Measurements from ENCODE around the gene DEFB123.

The DEFB123 gene

DNA sequence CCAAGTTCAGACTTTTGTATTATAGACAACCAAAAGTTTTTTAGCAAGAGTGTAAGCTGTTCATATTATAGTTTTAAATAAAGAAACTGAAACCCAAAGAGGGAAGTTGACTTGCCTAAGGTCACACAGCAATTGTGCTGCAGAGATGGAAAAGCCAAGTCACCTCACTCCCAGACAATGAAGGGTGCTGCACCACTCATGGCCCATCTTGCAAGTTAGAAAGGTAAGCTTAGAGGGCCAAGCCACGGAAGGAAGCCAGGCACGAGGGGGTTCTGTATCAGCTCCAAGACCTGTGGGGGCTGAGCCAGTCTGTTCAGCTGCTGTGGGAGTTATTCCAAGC is 33.6 kb downstream of the DEFB123 start:
- no peak for DNase-seq (ENCODE audit: low spot score)

DNA sequence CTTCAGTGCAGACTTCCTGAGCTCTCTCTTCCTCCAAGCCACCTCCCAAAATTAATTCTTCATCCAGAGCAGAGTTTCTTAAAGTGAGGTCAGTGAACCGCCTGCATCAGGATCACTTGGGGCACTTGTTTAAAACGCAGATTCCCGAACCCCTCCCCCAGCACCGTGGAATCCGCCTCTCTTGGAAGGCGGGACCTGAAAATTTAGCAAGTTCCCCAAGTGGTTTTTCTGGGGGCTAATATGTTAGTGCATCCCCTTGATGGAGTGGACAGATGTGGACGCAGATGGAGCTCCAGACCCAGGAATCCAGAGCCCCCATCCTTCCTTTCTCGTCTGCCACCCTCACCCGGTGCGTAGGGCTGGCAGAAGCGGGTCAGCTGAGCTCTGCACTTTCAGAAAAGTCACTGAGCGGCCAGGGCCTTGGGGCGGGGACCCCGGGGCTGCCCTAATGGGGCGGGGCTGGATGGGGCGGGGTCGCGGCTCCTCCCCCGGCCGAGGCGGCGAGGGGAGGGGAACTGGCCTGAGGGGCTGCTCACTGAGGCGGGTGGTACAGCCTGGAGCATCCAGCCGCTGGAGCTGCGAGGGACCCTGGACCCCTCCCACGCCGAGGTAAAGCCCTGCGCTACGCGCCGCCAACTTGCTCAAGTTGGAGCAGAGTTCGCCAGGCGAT is 34.5 kb downstream of the DEFB123 start, which contains the start of the genes DEFB124 and REM1:
Gene DEFB124 (minus strand): TSS at position 370 of the 670 bp plus-strand sequence. CDS start 2,114 bp downstream, outside the sequence.
Gene REM1 (plus strand): TSS at position 531 of the 670 bp plus-strand sequence. CDS start 1,158 bp downstream, outside the sequence.
- no peak for DNase-seq (ENCODE audit: low spot score)

DNA sequence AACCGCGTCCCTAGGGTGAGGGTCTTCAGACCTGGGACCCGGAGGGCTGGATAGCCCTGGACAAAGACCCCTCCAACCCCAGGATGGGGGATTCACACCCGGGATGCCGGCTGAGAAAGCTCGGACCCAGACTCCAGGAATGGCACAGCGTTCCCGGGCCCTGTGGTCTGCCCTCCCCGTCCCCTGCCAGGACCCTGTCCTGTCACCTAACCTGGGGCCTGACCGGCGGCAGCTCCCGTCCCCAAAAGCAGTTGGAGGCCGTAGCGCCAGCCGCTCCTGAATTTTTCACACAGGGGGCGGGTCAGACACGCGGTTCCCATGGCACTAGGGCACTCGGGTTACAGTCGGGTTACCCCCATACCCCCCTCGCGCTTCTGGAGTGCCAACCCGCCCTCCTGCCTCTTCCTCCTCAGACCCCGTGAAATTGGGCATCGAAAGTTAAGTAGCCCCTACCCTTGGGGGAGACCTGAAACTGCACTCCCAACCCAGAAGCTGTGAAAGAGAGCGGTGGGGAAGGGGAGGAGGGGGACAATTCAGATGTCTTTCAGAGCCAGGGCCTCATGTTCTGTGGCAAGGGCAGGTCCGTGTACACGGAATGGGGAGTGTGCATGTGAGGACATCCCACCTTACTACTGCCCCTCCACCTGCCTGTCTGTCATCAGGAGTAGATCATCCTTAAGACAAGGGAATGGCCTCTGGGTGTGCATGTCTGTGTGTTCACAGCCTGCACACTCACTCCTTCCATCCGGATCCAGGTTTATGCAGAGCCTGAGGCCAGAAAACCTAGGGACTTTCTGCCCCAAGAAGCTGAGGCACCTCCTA is 35.3 kb downstream of the DEFB123 start:
- DNase-seq (ENCODE audit: low spot score): no peak

DNA sequence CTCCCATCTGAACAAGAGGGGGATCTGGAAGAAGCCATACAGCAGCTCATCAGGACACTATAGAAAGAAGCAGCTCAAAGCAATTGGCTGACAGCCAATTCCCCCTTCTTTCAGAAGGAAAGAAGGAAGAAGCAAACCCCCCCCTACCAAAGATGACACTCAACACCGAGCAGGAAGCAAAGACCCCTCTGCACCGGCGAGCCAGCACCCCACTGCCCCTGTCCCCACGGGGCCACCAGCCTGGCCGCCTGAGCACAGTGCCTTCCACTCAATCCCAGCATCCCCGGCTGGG is 35.8 kb downstream of the DEFB123 start:
- DNase-seq (ENCODE audit: low spot score): no peak

DNA sequence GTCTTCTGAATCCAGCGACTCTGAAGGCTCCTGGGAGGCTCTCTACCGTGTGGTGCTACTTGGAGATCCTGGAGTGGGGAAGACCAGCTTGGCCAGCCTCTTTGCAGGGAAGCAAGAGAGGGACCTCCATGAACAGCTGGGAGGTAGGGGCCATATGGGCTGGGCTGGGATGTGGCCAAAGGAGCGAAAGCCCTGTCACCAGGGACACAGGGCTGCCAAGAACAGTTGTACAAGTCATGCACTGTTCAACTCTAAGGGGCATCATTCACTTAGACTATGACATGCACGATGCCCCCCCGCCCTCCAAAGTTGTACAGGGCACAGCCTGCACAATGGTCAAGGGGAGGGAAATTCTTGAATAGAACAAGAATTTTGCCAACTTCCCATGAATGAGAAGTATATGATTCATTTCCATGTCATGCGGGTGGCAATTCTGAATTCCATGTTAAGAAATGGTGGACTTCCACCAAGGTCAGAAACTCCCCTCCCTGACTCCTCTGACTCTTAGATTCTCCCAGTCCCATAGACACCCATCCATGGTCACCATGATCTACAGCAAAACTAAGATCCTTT is 36.3 kb downstream of the DEFB123 start:
- no peak for DNase-seq (ENCODE audit: low spot score)

DNA sequence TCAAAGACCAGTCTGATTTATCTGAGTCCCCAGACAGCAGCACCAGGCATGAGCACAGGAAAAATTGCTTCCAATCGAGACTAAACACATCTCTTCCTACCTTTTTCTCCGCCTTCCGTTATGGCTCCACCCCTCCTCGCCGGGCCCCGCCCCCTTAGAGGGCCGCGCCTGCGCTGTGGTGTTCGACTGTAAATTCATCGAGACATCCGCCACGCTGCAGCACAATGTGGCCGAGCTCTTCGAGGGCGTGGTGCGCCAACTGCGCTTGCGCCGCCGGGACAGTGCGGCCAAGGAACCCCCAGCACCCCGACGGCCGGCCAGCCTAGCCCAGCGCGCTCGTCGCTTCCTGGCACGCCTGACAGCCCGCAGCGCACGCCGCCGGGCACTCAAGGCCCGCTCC is 43.6 kb downstream of the DEFB123 start:
- DNase-seq (ENCODE audit: low spot score): no peak

DNA sequence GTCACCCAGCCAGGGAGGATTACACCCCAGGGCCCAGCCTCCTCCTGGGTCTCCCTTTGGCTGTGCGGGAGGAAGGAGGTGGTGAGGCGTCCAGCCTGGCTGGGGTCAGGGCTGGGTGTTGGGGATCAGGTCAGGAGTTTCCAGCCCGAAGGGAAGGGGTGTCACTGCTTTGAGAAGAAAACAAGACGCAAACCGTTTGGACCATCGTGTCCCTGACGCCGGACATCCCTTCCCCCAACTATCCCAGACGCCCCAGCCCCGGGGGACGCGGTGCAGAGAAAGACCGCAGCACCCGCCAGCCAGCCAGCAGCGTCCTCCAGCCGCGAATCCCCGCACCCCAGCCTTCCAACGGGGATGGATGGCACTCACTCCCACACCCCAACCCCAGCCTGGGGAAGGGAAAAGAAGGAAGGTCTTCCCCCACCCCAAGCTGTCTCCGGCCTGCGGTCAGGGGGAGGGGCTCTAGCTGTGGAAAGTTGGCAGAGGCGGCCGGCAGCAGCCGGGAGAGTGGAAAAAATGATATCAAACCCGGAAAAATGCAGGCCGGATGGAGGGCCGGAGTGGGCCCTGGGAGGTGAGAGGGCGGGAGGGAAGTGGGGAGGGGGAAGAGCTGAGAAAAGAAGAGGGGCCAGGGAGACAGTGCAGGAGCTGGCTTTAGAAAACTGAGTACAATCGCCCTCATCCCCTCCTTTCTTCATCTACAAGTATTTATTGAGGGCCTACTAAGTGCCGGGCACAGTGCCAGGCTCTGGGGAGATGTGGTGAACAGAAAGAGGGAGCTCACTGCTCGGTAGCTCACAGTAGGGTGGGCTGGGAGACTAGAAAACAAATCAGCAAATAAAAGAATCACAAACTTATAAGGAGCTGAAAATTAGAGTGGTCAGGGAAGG is 45.3 kb downstream of the DEFB123 start:
- DNase-seq (ENCODE audit: low spot score): no peak

DNA sequence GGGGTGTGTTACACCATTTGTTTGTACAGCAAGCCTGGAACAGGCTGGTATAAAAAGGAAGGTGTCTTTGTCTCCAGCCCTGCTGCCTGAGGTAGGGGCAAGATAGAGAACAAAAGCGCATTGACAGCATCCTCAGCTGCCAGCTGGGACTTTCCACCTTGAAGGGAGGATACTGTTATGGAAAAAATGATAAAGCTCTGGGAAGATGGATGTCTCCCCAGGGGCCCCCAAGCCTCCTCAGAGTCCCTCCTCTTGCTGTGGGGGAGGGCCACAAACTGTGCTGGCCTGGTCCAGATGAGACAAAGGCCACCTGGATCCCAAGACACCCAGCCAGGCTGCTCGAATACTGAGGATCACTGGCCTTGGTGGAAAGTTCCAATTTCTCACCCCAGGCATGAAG is 47.7 kb downstream of the DEFB123 start:
- DNase-seq (ENCODE audit: low spot score): no peak

DNA sequence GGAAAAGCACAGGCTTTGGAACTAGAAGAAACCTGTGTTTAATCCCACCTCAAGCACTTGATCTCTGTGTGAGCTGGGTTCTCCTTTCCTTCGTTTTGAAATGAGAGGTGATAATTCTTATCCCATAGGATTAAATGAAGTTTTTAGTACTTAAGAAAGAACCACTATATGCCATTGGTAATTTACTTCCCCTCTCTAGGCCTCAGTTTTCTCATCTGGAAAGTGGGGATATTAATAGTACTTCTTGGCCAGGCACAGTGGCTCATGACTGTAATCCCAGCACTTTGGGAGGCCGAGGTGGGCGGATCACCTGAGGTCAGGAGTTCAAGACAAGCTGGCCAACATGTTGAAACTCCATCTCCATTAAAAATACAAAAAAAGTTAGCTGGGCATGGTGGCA is 48.7 kb downstream of the DEFB123 start:
- no peak for DNase-seq (ENCODE audit: low spot score)

DNA sequence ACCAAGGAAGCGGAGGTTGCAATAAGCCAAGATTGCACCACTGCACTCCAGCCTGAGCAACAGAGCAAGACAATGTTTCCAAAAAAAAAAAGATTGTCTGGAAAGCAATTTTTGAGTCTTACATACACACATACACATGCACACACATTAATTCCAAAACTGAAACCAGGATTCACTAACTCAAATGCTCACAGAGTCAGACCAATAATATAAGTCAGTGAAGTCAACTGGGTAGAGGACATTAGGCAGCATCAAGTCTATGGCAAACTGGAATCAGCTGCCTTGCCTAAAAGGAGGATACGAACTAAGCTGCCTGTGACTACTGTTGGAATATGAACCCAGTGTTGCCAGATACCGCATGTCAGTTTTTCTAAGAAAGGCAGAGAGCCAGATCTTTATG is 50.3 kb downstream of the DEFB123 start:
- no peak for DNase-seq (ENCODE audit: low spot score)

DNA sequence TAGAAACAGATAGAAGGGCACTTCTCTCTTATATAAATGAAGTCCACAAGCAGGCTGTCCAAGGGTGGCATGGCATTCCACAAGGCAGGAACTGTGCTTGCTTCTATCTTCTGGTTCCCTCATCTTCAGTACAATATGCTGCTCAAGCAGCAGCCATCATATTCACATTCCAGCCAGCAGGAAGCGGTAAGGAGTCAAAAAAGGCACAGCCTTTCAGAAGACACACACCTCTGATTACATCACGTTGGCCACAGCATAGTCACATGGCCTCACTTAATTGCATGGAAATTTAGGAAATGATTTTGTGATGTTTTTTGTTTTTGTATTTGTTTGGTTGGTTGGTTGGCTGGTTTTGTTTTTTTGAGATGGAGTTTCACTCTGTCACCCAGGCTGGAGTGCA is 53.7 kb downstream of the DEFB123 start:
- DNase-seq (ENCODE audit: low spot score): peak; percentile 53

DNA sequence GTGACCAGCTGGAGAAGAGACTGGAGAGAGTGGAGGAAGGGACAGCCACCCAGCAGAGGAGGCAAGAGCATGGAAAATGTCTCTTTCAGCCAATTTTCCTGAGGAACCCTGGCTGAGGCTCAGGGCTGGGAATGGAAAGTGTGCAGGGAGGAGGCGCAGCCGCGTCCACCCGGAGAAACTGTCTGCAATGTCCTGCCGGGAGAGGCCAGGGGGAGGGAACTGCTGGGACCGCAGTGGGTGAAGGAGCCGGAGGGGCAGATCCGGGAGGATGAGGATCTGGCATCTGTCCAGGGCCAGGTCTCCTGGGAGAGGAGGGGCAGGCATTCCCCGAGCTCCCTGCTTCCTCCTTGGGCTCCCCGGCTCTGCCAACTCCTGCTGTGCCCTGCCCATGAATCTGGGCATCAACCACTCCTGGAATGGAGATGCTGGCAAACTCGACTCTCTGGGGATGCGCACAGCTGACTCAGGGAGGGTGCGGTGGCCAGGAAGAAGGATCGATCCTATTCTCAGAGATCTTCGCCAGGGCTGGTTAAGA is 56.4 kb downstream of the DEFB123 start:
- peak; percentile 66 for DNase-seq (ENCODE audit: low spot score)

DNA sequence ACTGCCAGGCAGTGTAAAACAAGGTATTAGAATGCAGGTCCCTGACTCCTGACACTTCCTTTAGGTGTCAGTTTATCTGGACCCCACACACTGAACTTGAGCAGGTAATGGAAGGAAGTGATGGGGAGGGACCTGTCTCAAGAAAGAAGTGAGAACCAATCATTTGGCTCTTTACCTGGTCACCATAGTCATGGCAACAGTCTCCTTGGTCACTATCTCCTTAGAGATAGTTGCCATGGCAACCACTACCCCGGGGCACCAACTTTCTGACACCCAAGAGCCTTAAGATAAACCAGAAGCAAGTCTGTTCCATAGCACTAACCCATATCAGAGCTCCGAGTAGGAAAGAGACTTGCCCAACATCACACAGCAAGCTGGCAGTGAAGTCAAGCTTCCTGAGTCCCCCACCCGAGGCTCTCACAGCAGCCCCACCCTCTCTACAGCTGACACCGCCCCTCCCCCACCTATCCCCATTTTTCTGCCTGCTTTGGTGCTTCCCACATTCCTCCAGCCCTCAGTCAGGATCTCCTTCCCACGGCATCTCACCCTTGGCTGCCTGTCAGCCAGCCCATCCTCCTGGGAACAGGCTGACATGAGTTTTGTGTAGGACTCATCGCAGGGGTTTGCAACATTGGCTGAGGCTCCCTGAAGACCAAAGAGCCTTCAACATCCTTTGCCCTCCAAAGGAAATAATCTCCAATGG is 57.6 kb downstream of the DEFB123 start:
- no peak for DNase-seq (ENCODE audit: low spot score)

Data from D341Med (cell line).